ENCODE measurements around the gene TUT4.

- TF ChIP-seq FOXM1 (IDR thresholded peaks at IDR 0.05; ENCODE audit: borderline replicate concordance), result no peak
- no peak for TF ChIP-seq SUZ12 (IDR thresholded peaks at IDR 0.05)
- no peak for TF ChIP-seq TARDBP (IDR thresholded peaks at IDR 0.05)
- TF ChIP-seq FOXK2 (IDR thresholded peaks at IDR 0.05), result no peak
- no peak for TF ChIP-seq L3MBTL2 (conservative IDR thresholded peaks at IDR 0.05)
- TF ChIP-seq BHLHE40 (IDR thresholded peaks at IDR 0.05; ENCODE audit: borderline replicate concordance), result no peak
- no peak for TF ChIP-seq ELF4 (IDR thresholded peaks at IDR 0.05)
- no peak for TF ChIP-seq LEF1 (IDR thresholded peaks at IDR 0.05; ENCODE audit: borderline replicate concordance)
- no peak for TF ChIP-seq SP1 (IDR thresholded peaks at IDR 0.05)
These were observed 116.1 kb downstream of the TUT4 start for GRCh38 chr1:52436817-52437216.

All from HEK293T (cell line).